ENCODE results near the gene CADM1.

Gene CADM1

DNA sequence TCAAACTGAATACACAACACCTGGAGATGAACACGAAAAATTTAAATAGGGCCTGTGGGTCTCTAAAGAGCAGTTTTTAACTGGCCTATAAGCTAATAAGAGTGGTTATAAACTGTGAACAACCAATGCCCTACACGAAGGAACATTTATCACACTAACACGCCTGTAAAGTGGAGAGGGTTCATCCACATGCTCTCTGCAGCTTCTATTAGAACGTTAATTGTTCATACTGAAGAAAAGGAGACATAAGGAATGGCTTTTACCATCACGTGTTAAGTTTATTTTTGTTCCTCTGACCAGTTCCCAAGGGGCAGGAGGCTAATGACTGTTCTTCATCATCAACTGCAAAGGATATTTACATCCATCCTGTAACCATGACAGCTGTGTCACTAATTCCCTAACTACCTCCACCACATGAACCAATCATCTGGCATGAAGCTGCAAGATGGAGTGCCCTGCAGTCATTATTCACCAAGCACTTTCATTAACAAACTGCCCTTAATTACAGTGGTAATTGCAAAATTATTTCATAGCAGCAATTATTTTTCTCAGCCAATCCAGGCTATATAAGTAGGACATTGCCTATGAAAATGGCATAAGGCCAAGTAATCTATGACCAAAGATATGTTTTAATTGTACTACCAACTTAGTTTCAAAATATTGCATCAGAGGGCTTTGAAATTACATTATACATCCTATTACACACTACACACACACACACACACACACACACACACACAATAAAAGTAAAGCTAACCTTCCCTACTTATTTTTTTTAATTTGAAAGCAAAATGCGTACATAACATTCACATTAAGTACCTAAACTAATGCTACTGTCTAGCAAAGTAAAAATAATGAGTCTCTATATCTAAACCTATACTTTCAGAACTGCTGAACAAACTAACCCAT, 186.7 kb downstream of the CADM1 start:
- no peak for DNase-seq (ENCODE audit: low spot score)

DNA sequence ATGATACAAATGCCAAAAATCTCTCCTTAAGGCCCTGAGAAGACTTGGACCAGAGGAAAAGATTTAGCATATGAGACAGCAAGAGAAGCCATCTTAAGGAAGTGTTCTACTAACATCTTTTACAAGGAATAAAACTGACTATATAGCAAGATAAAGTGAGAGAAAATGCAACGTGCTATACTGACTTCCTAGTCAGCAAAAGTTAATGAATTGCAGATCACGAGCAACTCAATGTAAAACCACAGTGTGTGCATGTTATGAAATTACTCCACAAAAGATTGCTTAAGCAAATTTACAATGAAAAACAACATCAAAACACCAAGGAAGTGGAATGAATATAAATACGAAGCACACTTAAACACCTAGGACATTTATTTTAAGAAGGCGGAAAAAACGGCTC, 187.5 kb downstream of the CADM1 start:
- no peak for DNase-seq (ENCODE audit: low spot score)

DNA sequence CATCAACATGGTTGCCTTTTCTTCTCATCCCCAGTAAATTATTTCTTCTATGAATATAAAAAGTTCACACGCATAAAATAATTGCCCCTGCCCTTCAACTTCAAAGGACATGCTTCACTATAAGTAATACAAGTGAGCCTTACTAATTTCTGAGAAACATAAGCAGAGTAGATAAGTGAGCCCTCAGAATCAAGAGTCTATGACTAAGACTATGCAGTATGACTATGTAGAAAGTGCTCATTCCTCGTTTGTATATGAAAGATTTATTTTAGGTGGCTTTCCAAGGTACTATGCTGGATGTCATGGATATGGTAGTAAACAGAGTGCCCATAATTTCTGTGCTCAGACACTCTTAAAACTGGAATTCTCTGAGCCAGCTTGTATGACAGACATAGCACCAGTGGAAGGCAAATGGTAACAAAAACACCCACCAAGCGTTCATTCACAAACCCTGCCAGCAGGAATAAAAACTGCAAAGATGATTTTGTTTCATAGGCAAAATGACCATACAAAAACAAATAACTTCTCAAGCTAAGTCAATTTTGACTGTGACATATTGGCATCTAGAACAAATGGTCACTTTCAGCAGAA, 189.8 kb downstream of the CADM1 start:
- DNase-seq (ENCODE audit: low spot score), result no peak

DNA sequence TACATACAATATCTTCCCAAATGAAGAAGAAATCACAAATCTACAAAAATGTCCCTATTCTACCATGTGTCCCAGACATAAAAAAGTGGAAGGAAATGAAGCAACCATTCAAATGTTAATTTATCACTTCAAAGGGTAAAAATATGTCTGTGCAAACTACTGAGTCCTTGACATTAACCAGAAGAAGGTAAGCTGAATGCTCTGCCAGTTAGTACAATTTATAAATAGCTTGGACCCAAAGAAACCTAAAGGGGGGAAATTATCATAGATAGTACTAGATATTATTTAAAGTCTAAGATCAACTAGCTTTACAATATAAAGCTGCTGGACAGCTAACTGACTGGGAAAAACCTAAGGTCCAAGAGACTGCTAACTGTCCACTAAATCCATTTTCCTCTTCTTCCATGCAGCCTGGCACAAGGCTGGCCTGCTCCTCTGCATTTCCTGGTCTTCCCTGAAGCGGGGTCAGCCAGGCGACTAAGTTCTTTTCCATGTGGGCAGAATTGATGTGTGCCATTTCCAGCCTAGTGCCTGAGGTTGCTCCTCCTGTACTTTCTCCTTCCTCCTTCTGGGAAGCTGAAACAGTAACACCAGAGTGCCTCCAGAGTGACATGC, 190.9 kb downstream of the CADM1 start:
- no peak for DNase-seq (ENCODE audit: low spot score)

DNA sequence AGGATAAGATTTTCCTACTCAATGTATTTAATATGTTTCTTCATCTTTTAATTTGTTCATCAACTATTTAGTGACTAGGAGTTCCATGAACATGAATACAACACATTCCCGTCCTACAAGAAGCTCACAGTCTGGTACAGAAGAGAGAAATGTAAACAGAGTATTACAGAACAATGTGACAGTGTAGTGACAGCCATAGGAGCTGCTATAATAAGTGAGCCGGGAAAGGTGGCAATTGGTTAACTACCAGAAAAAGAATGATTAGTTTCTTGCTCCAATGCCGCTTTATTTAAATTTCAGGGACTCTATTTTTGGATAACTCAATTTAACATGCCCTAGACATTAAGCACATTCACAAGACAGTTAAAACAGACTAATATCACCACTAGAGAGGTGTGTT, 192.3 kb downstream of the CADM1 start:
- no peak for DNase-seq (ENCODE audit: low spot score)

DNA sequence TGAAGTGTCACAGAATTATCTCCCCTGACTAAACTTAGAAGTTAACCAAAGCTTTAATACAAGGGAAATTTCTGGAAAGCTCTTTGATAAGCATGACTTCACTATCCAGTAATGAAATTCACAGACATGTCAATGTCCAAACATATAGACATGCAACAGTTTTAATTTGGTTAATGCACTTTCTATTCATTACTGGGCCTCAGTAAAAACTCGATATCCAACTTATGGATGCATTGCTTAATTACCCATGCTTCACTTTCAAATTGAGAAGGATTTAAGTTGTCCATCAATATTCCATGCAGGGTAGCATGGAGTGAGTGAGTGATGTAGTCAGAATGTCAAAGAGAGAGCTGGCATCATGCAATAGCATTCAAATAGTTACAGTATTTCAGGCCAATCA, 197.5 kb downstream of the CADM1 start:
- no peak for DNase-seq (ENCODE audit: low spot score)

DNA sequence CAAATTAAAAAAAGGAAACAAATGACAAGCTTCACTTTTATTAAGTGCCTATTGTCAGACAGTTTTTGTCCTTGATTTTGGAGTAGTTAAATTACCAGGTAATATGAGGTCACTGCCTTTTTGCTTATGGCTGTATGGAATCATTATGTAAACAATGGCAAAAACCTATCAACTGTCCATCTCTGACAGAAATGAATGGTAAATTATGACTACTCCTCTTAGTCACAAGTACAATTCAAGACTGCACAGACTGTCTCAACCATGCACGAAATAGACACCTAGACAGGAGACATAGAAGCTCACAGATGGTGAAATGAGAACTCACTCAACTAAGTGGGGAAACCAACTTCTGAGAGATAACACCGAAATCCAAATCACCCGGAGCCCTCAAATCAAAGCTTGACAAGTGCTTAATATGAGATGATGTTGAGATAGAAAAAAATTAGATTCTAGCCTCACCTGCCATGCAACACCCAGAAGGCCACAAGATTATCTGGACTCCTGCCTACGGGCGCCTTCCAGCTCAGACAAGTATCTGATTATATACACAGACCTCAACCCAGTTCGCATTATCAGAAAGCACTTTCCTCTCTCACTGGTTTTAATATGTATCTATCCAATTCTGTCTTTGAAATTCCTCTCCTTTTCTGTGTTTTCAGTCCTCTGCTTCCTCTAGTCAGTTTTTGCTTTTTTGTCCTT, 199.3 kb downstream of the CADM1 start:
- DNase-seq (ENCODE audit: low spot score), result peak; percentile 69

DNA sequence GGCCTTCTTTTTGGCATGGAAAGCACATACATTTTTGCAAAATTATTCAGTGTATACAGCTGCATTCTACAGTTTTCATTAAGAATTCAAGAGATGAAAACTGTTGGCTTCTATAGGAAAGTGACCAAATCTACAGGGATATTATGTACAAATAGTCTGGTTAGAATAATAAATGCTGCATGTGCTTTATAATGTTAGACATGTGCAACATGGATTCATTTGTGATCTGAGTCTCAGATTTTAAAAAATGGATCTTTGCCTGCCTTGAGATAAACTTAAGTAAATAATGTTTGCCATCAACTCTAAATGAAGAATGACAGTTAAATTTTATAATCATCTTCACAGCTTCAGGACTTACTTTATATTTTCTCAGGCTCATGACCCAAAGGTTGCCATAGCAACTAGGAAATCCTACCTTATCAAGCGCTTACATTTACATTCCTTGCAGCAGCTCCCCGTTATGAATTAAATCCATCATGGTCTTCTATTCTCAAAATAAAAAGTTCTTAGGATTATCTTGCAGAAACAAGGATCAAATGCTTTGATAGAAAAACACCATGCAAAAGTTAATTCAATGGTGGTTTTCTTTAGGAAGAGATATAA, 200.2 kb downstream of the CADM1 start:
- no peak for DNase-seq (ENCODE audit: low spot score)

DNA sequence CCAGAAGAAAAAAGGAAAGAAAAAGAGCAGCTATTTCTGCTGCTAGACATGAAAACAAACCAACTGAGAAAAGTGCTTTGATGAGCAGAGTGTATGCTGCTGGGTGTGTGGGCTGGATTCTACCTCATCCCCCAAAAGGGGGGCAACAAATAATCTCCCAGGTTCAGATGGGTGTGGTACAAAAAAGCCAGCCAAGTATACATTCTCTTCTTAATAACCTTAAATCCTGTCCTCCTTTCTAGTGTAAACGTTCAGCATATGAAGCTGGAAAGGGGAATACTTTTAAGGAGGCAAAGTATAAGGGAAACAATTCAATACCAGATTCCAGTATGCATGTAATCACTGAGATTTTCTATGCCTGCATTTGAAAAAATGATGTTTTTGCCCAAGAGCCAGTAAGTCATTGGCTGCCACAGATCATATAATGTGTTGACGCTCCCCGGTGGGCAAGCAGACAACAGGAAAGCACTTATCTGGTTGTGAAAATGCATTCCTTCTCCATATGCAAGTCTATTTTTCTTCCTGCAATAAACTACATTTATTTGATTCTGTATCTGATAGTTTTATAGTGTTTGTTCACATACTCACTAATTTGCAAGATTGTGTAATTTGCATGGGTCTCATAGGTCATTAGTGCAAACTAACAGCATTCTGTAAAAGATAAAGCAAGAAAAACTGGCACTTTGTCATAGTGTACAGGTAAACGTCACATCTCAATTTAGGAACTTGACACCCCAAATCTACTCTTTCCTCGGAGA, 201.1 kb downstream of the CADM1 start:
- DNase-seq (ENCODE audit: low spot score), result no peak

DNA sequence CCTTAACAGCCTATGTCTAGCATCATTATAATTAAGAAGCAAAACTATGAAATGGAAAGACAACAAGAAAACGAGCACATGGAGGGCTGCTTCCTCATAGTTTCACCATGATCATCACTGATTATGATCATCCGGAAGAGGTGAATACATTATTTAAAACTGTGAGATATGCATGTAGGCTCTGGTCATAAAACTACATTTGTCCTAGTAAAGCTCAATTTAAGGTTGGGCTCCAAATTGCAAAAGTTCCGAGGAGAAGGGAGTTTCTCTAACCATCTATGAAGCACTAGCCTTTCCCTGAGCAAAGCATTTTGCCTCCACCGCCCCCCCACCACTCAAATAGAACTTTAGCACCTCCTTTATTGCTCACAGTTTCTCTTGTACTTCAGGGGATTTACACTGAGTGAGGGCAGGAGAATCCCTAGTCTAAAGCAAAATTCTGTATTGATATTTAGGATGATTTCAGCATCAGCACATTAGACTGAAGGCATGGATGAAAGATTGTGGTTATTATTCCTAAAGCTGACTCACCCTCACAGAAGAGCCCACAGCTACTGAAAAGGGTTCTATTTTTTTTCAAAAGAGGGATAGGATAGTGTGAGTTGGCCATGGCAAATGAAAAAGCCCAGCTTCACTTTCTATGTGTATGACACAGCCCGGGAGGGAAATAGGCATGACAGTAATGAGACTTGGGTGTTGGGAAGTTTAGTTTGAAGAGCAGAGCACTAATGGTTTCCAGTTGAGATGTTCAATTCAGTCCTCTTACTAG, 203.4 kb downstream of the CADM1 start:
- peak; percentile 80 for DNase-seq (ENCODE audit: low spot score)

DNA sequence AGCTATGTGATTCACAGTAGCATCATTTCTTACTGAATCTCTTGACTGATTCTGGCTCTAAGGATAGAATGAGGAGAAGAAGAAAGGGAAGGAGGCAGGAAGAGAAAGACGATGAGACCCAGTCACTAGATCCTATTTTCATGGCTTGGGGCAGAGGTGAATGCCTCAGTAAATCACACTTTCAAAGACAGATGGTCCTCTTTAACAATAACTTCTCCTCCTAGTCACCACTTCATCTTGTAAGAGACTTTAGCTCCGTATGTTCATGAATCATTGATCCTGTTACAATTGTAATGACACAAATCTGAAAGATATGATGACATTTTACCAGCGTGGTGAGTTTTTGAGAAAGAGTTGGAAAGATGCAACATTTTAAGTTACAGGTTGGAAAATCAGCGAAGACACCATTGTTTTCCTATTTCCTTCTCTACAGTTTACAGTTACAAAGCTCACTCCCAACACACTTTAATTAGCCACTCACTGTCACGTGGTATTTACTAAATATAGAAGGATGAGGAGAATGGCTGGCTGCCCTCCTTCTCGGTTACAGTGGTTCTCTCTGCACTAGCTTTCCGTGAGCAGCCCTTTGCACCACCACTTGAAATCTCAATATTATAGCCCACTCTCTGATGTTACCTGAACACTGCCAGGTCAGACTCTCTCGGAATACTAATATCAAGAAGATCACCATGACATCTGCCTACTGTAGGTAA, 205.8 kb downstream of the CADM1 start:
- no peak for DNase-seq (ENCODE audit: low spot score)

DNA sequence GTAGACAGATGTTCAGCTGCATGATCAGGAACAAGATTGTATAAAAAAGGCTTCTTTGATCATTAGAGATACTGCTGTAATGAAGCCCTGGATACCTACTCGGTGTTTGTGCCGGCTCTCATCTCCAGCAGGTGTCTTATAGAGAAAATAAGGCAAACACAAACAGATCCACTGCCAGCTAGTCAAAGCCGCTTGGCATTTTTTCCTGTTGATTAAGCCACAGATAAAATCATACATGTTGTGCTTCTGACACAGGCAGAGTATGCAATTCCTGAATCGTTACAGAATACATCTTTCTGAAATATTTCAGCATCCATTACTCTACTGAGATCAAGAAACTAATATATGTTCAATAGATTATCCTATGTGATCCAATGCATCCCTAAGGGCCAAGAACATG, 206.9 kb downstream of the CADM1 start:
- DNase-seq (ENCODE audit: low spot score), result no peak

DNA sequence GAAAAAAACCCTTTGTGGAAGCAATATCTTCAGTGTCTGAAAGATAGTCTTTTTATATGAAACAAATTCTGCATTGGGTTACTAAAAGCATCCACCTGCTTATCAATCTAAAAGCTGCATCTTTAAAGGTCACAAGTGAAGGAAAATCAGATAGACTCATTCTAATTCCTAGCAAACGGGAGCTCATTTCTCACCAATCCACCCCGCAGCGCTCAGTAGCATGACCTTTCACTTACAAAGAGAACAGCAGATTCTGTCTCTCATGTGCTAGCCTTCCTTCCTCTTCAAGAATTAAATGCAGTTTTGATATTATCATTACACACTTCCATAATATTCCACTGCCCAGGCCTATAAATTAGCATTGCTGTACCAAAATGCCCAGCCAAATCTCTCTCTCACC, 212.9 kb downstream of the CADM1 start:
- no peak for DNase-seq (ENCODE audit: low spot score)

DNA sequence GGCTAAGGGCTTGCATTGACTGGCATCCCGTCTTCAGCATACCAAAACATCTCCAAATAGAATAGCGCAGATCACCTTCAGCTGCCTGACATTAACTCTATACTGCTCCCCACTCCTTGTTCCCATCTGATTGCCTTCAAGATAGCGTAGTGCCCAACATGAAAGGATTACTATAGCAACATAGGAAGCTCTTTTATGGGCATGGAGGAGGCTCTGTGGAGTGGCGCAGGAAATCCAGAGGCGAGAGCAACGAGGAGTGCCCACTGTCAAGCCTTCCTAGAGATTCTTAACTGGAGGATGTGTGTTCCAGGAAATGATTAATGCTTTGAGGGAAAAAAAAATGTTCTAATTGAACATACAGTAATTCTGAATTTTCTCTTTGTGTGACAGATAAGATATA, 213.3 kb downstream of the CADM1 start:
- no peak for DNase-seq (ENCODE audit: low spot score)

DNA sequence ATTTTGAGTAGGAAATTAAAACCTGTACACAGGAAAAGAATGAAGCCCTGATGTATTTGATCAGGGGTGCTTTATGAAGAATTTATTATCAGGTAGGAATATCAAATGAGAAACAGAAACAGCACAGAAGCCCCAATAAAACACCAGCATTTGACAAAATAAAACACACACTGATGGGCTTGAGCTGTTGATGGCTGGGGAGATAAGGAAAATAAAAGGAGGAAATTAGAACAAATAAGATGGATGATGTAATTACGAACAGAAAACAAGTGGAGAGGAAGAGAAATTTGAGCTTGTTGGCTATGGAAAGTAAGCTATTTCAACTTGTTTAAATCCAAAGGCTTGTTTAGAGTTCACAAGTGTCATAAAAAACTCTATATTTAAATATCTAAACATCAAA, 213.7 kb downstream of the CADM1 start:
- DNase-seq (ENCODE audit: low spot score), result no peak

DNA sequence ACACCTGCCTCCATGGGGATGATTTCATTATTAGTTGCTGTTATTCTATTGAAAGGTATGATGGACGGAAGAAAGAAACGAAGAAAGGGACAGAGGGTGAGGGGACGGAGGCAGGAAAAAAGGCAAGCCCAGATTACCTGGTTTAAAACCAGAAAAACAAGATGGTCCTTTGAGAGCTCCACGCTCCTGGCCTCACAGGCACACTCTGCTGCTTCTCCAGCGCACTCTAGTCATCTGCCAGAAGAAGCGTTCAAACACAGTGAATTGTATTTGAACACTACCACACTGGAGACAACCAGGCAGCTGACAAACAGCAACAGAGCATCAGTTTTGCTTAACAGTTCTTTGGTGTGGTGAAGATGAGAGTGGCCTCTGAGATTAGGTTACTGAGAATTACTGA, 216.9 kb downstream of the CADM1 start:
- no peak for DNase-seq (ENCODE audit: low spot score)

DNA sequence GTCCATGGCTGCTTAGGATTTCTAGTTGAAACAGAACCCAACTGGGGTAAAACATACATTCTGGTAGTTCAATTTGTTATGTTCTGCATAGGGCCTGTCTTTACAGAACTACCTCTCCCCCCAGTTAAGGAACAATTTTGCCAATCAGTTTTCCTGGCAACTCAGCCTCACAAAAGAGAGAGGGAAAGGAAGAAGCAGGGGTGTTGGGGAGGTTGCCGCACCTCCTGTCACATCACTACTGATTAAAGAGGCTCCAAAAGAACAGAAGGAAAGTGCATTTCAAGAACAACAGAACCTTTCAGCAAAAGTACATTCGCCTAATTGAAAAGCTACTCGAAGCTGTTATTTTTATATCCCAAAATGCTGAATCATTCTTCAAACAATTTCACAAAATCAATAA, 217.6 kb downstream of the CADM1 start:
- no peak for DNase-seq (ENCODE audit: low spot score)

DNA sequence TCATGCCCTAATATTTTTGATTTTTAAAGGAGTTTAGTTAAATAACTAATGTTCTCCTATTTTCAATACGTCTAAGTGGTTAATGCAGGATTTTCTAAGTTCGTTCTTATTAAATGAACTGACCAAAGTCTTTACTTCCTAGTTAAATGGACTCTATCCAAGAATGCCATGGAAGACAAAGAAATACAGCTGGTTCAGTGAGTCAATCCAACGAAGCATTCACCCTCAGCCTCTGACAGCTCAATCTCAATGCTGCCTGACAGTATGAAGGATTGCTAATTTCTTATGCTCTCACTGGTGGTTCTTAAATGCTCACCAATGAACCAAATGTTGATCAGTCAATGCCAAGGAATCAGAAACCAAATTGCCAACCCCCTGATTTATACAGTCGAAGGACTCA, 219.4 kb downstream of the CADM1 start:
- DNase-seq (ENCODE audit: low spot score), result peak; percentile 58

DNA sequence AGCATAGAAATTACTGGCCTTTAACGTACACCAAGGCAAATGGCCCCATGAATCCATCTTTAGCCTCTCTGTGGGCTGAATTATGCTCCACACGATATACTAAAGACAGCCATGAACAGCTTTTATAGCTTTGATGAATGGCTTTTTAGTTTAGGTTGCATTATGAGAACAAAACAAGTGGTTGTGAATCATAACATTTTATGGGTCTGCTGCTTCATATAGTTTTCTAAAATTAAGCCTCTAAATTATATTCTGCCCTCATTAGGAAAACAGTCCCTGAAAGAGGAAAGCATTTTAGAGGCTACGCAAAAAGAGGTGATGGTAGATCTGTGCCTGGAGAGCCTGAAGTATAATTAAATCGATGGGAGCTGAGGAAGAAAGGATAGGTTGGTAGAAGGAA, 221.3 kb downstream of the CADM1 start:
- DNase-seq (ENCODE audit: low spot score), result no peak

DNA sequence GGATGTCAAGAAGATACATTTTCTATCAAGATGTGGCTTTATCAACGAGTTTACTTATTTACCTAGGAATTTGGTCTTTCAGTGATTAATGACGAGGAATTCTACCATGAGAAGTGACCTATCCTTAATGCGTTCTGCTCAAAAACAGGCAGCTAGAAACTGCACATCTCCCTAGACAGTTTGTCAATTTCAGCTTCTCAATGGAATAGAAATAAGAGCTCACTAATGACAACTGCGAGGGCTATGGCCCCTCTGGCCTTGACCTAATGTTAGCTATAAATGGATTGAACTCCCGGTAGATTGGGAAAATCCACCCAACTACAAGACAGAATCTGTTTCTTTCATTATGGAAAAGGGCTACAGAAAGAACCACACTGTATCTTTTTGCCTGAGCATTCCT, 223.4 kb downstream of the CADM1 start:
- DNase-seq (ENCODE audit: low spot score), result no peak

Measured in kidney tubule cell (primary cell).